Coronary artery (tissue), 2 donors: ENCODE results near the gene CTRB2.

ENCODE experiments used
- DNase-seq: peaks from one replicate; pipeline ENCODE4 v3.0.0-alpha.2; 2017; ENCODE audit warnings: low spot score
- H3K27ac ChIP-seq, 2 donors: fragments of 200-600 bp; sonication (generic); one replicate each; pipeline ENCODE4 v1.5.1; 2016 to 2019
- H3K4me3 ChIP-seq: fragments of 200-600 bp; sonication (generic); 2 replicates; pipeline ENCODE4 v1.5.1; 2016; ENCODE audit warnings: mild to moderate bottlenecking, moderate library complexity
- CTCF ChIP-seq: fragments of 200-600 bp; sonication (generic); IDR thresholded peaks from one replicate; pipeline ENCODE4 v1.5.1; 2019; ENCODE audit warnings: antibody characterized with exemption

CTRB2 gene

GRCh38 chr16:75196836-75197235, 10.1 kb downstream of the CTRB2 start:
- peak; percentile 64 for DNase-seq
- Histone ChIP-seq H3K27ac (no peak overlapping the region), H3K4me3 (no peak overlapping the region)
- no peak for TF ChIP-seq CTCF

- H3K4me3 ChIP-seq = no peak overlapping the region
- no peak for TF ChIP-seq CTCF
- H3K27ac ChIP-seq = no peak overlapping the region
- peak; percentile 53 for DNase-seq
Observed at GRCh38 chr16:75195811-75196790, 10.9 kb downstream of the CTRB2 start.

- peak; percentile 54 for DNase-seq
- H3K4me3 ChIP-seq = no peak overlapping the region
- TF ChIP-seq CTCF = no peak
Observed at GRCh38 chr16:75193730-75194444, 13.1 kb downstream of the CTRB2 start.

GRCh38 chr16:75193265-75193650, 13.7 kb downstream of the CTRB2 start:
- Histone ChIP-seq H3K4me3 (no peak overlapping the region), H3K27ac (no peak overlapping the region)
- TF ChIP-seq CTCF = no peak
- DNase-seq = no peak

More at GRCh38 chr16:75193730-75194444, 13.1 kb downstream of the CTRB2 start:
- H3K27ac ChIP-seq = no peak overlapping the region

GRCh38 chr16:75192606-75193264, 14.2 kb downstream of the CTRB2 start:
- no peak for DNase-seq
- Histone ChIP-seq H3K4me3 (no peak overlapping the region), H3K27ac (no peak overlapping the region)
- TF ChIP-seq CTCF = no peak

- H3K27ac ChIP-seq = no peak overlapping the region
- TF ChIP-seq CTCF = no peak
- H3K4me3 ChIP-seq = no peak overlapping the region
- DNase-seq = no peak
Observed at GRCh38 chr16:75189638-75190245, 17.2 kb downstream of the CTRB2 start.
